HUES48 (cell line): Measurements from ENCODE around the gene ZBTB3.
A peak's percentile ranks its signal among the peaks of the same experiment; 100 is the strongest.

ENCODE experiments used
- H3K27ac ChIP-seq: one replicate; pipeline ENCODE4 v1.7.0; 2013; ENCODE audit warnings: low read depth, low read length, inconsistent platforms
- H3K27me3 ChIP-seq: 2 replicates; pipeline ENCODE4 v1.6.1; 2013; ENCODE audit warnings: mild to moderate bottlenecking, low read length; ENCODE audit not compliant: control insufficient read depth, insufficient read depth
- H3K36me3 ChIP-seq: 2 replicates; pipeline ENCODE4 v1.6.1; 2013; ENCODE audit warnings: low read length; ENCODE audit not compliant: control insufficient read depth, insufficient read depth
- H3K4me1 ChIP-seq: 2 replicates; pipeline ENCODE4 v1.6.1; 2013; ENCODE audit warnings: mild to moderate bottlenecking, low read length; ENCODE audit not compliant: control insufficient read depth, insufficient read depth
- H3K4me3 ChIP-seq: 2 replicates; pipeline ENCODE4 v1.5.1; 2013; ENCODE audit warnings: mild to moderate bottlenecking, low read depth, low read length
- H3K9ac ChIP-seq: 2 replicates; pipeline ENCODE4 v1.6.1; 2013; ENCODE audit warnings: mild to moderate bottlenecking, low read depth, low read length, moderate library complexity
- H3K9me3 ChIP-seq: 2 replicates; pipeline ENCODE4 v1.6.1; 2013; ENCODE audit warnings: low read length; ENCODE audit not compliant: control insufficient read depth, insufficient read depth

ZBTB3 gene

GRCh38 chr11:62713343-62713742 lies 40.6 kb downstream of the ZBTB3 start:
- Histone ChIP-seq H3K9ac (no peak overlapping the region), H3K36me3 (peaks cover 76% of the 10 kb centered on the region), H3K27ac (peak overlapping the region; percentile 74), H3K9me3 (no peaks in the 10 kb centered on the region), H3K4me1 (peaks cover 11% of the 10 kb centered on the region), H3K4me3 (no peak overlapping the region), H3K27me3 (no peaks in the 10 kb centered on the region)

GRCh38 chr11:62712861-62713260 lies 41.1 kb downstream of the ZBTB3 start:
- H3K27me3 ChIP-seq: no peaks in the 10 kb centered on the region
- H3K9me3 ChIP-seq: no peaks in the 10 kb centered on the region
- peaks cover 16% of the 10 kb centered on the region for H3K4me1 ChIP-seq
- H3K9ac ChIP-seq: no peak overlapping the region
- H3K27ac ChIP-seq: peak overlapping the region; percentile 74
- H3K36me3 ChIP-seq: peaks cover 71% of the 10 kb centered on the region
- no peak overlapping the region for H3K4me3 ChIP-seq

GRCh38 chr11:62712276-62712812 lies 41.6 kb downstream of the ZBTB3 start:
- Histone ChIP-seq H3K9ac (no peak overlapping the region), H3K4me1 (peaks cover 19% of the 10 kb centered on the region), H3K9me3 (no peaks in the 10 kb centered on the region), H3K27me3 (no peaks in the 10 kb centered on the region), H3K36me3 (peaks cover 66% of the 10 kb centered on the region), H3K4me3 (no peak overlapping the region), H3K27ac (peak overlapping the region; percentile 8)

- Histone ChIP-seq H3K4me1 (peaks cover 19% of the 10 kb centered on the region), H3K9ac (peak overlapping the region; percentile 91), H3K27ac (peak overlapping the region; percentile 98), H3K4me3 (peak overlapping the region; percentile 61), H3K36me3 (peaks cover 46% of the 10 kb centered on the region), H3K27me3 (no peaks in the 10 kb centered on the region), H3K9me3 (no peaks in the 10 kb centered on the region)
These were observed 44.0 kb downstream of the ZBTB3 start for GRCh38 chr11:62710001-62710345.

DNA sequence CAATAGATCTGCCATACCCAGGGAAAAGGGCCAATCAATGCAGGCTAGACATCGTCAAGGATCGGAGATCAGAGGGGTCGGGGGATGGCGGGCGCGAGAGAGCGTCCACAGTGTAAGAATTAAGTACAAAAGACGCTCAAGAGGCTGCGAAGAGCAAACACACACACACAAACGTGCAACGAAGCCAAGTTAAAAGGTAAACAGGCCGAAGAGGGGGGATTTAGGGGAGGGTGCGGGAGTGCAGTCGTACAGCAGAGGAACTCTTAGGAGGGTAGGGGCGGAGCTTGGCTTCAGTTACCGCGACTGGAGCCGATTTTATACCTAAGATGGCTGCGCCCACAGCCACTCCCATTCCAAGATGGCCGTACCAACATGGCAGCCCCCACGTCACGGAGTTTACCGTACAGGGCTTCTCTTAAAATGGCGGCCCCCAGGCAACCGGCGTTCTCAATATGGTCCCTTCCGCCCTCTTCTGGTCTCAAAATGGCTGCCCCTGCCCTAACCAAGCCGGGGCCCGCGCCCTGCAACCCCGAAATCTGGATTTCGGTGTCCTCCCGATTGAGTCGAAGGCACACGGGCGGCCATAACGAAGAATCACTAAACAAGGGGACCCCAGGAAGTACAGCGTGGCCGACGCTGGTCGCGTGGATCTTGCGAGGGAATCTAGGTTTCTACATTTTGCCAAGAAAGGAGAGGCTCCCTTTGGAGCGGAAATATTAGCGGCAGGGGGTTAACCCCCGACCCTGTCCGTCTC lies 44.5 kb downstream of the ZBTB3 start:
- Histone ChIP-seq H3K27me3 (no peaks in the 10 kb centered on the region), H3K9me3 (no peaks in the 10 kb centered on the region), H3K36me3 (peaks cover 46% of the 10 kb centered on the region), H3K4me1 (peaks cover 19% of the 10 kb centered on the region), H3K4me3 (peak overlapping the region; percentile 79), H3K9ac (peak overlapping the region; percentile 91), H3K27ac (peak overlapping the region; percentile 98)

DNA sequence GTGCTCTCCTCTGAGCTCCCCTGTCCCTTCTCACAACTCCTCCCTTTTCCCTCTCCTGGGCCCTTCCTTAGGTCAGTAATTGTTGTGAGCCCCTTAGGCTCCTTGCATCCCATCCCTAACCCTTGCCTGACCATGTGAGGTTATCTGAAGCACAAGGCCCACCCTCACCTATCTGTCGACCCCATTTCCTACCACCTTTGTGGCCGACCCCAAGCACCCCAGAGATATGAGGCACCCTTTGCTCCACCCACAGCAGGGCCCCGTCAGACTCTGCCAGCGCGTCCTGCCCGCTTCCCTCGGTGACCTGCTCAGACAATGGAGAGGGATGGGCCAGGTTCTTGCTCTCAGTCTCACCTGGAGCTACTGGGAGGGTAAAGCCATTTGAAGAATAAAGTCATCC lies 45.2 kb downstream of the ZBTB3 start:
- Histone ChIP-seq H3K4me3 (peak overlapping the region; percentile 79), H3K9me3 (no peaks in the 10 kb centered on the region), H3K27ac (peak overlapping the region; percentile 98), H3K9ac (peak overlapping the region; percentile 68), H3K36me3 (peaks cover 41% of the 10 kb centered on the region), H3K27me3 (no peaks in the 10 kb centered on the region), H3K4me1 (peaks cover 19% of the 10 kb centered on the region)

- no peaks in the 10 kb centered on the region for H3K9me3 ChIP-seq
- H3K4me3 ChIP-seq: peak overlapping the region; percentile 79
- H3K4me1 ChIP-seq: peaks cover 19% of the 10 kb centered on the region
- H3K36me3 ChIP-seq: peaks cover 37% of the 10 kb centered on the region
- peak overlapping the region; percentile 98 for H3K27ac ChIP-seq
- no peak overlapping the region for H3K9ac ChIP-seq
- no peaks in the 10 kb centered on the region for H3K27me3 ChIP-seq
These were observed 45.6 kb downstream of the ZBTB3 start for GRCh38 chr11:62708392-62708791.

DNA sequence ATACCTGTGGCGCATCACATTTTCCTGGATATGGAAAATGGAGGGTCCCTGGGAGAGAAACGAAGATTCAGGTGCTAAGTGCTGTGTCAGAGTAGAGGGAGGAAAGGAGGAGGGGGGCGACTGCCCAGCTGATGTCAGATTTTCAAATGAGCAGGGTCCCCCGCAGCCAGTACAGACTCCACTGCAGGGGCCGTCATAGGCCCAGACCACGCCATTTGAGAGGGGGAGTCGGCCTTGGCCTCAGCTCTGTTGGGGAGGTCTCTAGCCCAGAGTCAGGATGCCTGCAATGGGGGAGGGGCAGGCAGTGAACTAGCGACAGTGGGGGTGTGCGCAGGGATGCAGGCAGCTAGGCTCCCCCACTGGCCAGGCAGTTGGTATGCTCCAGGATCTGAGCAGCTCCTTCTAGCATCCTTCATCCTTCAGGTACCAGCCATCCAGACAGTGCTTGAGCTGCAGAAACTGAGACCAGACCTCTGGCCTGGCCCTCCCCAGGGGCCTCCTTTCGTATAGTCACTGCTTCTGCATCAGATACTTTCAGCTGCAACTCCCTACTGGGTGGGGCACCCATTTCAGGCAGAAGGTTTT lies 46.6 kb downstream of the ZBTB3 start, which contains the start of the genes BSCL2 and GNG3:
Gene BSCL2, minus strand, starts transcription at position 148 of the 585 bp plus-strand sequence. CDS start 229 bp downstream, outside the sequence.
Gene GNG3, plus strand, starts transcription at position 400 of the 585 bp plus-strand sequence. CDS start 620 bp downstream, outside the sequence.
- H3K9ac ChIP-seq: peak within 1 kb of the TSS; percentile 82
- no peaks in the 10 kb centered on the region for H3K27me3 ChIP-seq
- peak within 1 kb of the TSS; percentile 97 for H3K4me3 ChIP-seq
- H3K9me3 ChIP-seq: no peaks in the 10 kb centered on the region
- H3K27ac ChIP-seq: peak within 1 kb of the TSS; percentile 98
- H3K36me3 ChIP-seq: peaks cover 29% of the 10 kb centered on the region
- H3K4me1 ChIP-seq: peaks cover 19% of the 10 kb centered on the region

GRCh38 chr11:62706850-62707247 lies 47.1 kb downstream of the ZBTB3 start:
- Histone ChIP-seq H3K4me3 (peak overlapping the region; percentile 97), H3K9ac (peak overlapping the region; percentile 82), H3K27ac (peak overlapping the region; percentile 94), H3K27me3 (no peaks in the 10 kb centered on the region), H3K36me3 (peaks cover 29% of the 10 kb centered on the region), H3K4me1 (peaks cover 19% of the 10 kb centered on the region), H3K9me3 (no peaks in the 10 kb centered on the region)

DNA sequence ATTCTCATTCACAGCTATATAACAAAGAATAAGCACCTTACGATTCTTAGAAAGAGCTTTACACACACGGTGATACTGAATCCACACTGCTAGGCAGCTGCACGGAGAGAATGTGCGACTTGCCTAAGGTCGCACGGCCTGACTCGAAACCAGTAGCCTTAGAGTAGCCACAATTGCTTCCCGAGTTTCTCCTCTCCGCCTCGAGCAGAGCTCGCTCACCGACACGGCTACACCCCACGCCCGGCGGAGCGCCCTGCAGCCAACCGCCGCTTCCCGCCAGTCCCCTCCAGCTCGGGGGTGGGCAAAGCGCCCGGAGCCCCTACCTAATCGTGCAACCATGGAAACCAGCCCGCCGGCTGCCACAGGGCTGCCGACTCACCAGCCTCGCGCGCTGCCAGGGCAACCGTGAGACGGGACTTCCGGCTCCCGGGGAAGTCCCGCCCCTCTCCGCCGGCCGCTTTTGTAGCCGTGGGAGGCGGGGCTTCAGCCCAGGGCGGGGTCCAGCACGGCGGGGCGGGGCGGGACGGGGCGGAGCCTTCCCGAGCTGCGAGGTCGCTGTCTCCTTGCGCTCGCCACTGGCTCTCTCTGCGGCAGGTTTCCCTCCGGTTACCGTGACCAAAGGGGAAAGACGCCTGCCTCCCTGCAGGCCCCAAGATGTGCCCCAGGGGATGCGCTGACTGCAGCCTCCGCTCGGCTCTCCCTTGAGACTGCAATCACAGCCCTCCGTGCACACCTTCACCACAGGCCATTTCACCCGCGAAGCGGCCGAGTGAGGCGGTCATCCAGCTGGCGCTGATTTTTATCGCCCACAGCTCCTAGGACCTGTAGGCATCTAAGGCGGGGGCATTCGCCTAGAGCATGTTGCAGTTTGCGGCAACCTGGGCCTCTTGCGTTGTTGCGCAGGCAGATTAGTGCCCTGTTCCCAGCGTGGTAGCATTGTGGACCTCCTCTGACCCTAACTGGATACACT lies 47.8 kb downstream of the ZBTB3 start:
- peaks cover 29% of the 10 kb centered on the region for H3K36me3 ChIP-seq
- peak overlapping the region; percentile 82 for H3K9ac ChIP-seq
- peak overlapping the region; percentile 94 for H3K27ac ChIP-seq
- no peaks in the 10 kb centered on the region for H3K27me3 ChIP-seq
- H3K4me1 ChIP-seq: peaks cover 19% of the 10 kb centered on the region
- no peaks in the 10 kb centered on the region for H3K9me3 ChIP-seq
- peak overlapping the region; percentile 97 for H3K4me3 ChIP-seq
